Measurements from ENCODE around the gene TMEM270.

- TF ChIP-seq POLR2A (IDR thresholded peaks at IDR 0.05) (no peak), CTCF (IDR thresholded peaks at IDR 0.05) (no peak), EP300 (IDR thresholded peaks at IDR 0.05) (no peak)
Observed at GRCh38 chr7:73827567-73828106, 33.3 kb upstream of the TMEM270 start.
